HG02623 (cell line): ENCODE data around the gene ADORA1.

Experiments
- ATAC-seq: cut with Tn5 transposase; IDR thresholded peaks from one replicate; pipeline ENCODE4 v1.9.1; 2021; ENCODE audit warnings: moderate library complexity; ENCODE audit not compliant: unreplicated experiment

ADORA1 gene

DNA sequence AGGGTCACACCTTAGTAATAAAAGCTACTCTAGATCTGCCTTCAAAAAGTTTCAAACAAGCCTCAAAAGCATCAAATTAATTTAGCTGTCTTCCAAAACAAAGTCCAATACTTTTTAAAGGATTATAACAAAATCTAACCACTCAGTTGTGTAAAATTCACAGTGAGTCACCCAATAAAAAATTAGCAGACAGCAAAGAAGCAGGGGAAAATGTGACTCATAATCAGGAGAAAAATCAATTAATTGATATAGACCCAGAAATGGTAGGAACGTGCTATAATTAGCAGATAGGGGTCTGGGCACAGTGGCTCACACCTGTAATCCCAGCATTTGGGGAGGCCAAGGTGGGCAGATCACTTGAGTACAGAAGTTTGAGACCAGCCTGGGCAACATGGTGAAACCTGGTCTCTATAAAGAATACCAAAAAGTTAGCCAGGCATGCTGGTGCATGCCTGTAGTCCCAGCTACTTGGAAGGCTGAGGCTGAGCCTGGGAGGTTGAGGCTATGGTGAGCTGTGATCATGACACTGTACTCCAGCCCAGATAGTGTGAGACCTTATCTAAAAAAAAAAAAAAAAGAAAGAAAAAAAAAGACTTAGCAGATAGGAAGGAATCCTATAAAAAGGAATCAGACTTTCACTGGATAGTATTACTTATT lies 33.6 kb upstream of the ADORA1 start:
- ATAC-seq = no peak

DNA sequence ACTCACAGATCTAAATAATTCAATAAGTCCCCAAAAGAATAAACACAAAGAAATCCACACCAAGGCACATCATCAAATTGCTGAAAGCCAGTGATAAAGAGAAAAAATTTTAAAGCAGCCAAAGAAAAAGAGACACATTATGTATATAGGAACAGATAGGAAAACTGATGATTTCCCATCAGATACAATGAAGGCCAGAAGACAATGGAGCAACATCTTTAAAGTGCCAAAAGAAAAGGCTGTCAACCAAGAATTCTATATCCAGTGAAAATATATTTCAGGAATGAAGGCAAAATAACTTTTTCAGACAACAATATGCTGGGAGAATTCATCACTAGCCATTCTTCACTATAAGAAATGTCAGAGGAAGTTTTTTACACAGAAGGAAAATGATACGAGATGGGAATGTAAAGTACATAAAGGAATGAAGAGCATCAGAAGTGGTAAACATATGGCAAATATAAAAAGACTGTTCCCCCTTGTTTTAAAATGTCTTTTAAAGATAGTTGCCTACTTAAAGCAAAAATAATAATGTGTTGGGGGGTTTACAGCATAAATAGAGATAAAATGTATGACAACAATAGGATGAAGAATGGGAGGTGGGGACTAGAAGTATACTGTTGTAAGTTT lies 32.4 kb upstream of the ADORA1 start:
- no peak for ATAC-seq

DNA sequence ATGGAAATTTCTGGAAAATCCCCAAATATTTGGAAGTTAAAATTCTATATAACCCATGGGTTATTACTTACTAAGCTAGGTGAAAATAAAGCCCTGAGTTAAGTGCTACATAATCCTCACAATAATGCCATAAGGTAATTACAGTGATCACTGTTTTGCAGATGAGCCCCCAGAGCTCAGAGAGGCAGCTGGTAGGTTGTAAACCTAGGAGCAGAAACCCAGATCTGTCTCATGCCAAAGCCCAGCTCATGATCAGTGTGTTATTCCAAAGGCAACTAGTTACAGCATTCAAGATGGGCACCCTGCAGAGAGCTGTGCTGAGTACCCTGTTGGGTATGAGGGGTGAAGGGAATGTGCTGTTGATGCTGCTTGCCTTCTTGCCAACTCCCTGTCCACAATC lies 31.0 kb upstream of the ADORA1 start:
- ATAC-seq = no peak

DNA sequence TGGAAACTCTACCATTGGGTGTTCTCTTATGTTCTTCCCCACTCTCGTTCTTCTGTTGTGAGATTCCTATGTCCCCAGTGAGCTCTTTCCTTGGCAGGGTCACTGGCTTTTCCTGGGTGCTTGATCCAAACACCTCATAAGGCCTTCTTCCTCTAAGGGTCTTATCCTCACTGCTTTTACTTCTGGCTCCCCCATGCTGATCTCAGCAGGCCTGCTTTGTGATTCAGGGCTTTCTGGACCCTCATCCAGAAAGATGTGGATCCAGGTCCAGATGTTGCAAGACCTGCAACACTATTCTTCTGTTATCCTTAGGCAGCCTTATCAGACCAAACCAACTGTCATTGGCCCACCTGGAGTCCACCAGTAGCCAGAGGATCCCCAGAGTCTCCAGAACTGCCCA lies 30.5 kb upstream of the ADORA1 start:
- no peak for ATAC-seq

DNA sequence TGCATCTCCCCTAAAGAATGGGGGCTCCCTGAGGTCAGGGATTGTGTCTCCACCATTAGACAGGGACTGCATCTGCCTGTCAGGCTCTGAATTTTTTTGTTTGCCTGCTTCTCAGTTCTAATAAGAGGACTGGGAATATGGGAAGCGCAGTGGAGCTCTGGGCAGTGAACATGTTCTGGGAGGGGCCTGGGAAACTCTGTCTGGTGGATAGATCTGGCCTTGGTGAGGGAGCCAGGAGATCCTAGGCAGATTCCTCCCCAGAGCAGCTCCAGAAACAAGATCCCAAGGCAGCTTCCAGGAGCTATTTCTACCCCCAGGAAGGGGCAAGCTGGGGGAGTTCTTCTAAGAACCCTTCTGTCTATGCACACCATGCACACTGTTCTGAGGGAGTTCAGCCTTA lies 29.1 kb upstream of the ADORA1 start:
- ATAC-seq = no peak

DNA sequence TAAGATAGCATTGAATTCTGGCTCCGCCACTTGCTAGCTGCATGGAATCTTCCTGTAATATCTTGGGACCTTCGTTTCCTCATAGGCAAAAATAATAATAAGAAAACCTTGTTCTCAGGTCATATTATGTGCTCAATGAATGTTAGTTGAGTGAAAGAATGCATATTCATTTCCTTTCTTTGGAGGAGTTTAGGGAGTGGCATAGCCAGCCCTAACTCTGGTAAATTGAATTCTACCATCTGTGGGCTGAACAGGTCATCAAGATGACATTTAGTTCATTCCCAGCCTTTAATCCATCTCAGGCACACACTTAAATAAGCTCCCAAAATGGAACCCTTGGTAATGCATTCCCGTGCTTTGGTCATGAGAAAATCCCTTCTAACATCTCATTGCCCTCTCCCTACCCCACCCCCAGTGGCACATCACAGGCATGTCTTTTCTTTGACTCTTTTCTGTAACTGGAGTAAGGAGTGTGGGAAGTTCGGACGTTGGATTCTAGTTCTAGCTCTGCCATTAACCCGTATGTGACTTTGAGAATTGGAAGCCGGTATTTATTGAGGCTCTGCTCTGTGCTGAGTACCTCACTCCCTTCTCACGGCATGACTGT lies 28.5 kb upstream of the ADORA1 start:
- ATAC-seq = no peak

DNA sequence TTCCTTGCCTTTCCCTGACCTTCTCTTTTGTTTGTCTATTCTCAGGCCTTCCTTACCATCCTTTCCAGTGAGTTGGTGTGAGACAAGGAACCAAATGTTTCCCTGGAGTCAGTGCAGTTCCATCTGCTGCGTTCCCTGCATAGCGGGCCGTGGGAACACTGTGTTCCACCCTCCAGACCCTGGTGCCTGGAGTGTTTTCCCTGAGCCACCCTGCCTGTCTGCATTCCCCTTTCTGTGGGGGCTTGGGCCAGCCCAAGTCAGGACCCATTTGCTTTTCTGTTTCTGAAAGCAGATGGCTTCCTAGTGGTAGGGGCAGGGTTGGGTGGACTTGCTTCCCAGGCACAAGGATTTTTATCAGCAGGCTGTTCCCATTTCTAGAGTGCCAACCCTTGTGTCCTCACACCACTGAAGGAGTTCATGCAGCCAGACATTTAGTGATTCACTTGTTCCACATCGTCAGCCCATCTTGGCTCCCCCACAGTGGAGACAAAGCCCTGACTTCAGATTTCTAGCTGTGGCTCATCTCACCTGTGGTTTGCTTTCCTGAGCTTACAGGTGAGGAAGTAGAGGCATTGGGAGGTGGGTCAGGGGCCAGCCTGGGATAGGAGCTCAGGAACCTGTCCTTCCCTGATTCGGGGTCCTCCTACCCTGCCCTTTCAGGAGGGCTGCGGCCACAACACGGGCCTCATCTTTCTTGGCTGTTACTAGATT lies 27.6 kb upstream of the ADORA1 start:
- no peak for ATAC-seq

DNA sequence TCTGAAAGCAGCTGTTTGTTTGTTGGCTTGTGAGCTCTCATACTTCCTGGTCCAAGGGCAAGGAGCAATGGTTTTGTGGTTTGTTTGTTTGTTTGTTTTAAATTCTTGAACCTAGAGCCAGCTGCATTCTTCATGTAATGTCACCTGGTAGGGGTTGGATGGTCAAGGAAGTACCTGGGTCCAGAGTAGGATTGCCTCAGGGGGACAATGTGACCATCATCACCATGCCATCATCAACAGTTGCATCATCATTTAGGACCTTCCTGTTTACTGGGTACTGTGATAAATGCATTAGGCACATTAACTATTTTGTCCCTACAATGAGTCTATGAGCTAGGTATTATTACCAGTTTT lies 27.0 kb upstream of the ADORA1 start:
- no peak for ATAC-seq

DNA sequence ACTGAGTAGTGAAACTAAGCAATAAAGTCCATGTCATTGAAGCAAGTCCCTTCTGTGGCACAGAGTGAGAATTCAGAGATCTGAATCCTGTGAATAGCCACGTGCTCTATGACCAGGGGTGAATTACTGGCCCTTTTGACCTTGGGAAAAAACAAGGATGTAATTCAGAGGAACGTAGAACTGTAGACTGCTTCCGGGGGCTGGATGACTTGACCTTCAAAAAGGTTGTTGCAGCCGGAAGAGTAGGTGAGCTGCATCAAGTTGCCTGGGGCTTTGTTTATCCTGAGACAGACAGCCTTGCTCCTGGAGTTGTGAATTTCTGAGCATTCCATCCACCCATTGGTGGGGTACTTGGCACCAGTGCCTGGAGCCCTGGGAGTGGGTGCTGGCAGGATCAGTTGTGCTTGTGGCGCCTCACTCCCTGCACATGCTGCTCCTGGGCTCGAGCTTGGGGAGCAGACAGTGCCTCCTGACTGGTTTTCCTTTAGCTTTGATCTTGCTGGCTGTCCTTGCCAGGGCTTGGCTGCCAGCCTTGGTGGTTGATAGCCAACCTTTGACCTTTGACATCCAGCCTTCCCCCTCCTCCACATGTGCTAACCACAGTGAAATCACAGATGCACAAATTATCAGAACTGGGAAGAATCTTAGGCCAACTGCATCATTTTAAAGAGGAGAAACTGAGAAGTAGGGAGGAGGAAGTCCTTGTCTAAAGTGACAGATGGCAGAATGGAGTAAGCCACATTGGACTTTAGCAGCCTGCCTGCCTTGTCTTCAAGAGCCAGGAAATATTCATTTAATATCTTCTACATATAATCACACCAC lies 25.5 kb upstream of the ADORA1 start:
- ATAC-seq = no peak

DNA sequence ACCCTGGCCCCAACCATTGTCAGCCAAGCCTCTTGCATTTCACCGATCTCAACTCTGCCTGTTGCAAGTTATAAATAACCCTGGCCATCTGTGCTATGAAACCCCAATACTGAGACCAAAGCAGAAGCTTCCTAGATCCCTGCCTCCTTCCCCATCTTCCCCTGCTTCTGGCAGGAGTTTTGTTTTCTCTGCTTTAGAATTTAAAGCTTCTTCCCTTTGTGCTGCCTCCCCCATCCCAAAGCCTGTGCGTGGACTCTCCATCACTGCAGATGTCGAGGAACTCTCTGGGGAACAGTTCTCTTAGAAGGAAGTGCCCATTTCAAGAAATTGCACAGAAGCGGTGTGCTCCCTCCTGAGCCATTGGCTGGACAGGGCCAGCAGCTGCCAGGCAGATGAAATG lies 24.3 kb upstream of the ADORA1 start:
- no peak for ATAC-seq

DNA sequence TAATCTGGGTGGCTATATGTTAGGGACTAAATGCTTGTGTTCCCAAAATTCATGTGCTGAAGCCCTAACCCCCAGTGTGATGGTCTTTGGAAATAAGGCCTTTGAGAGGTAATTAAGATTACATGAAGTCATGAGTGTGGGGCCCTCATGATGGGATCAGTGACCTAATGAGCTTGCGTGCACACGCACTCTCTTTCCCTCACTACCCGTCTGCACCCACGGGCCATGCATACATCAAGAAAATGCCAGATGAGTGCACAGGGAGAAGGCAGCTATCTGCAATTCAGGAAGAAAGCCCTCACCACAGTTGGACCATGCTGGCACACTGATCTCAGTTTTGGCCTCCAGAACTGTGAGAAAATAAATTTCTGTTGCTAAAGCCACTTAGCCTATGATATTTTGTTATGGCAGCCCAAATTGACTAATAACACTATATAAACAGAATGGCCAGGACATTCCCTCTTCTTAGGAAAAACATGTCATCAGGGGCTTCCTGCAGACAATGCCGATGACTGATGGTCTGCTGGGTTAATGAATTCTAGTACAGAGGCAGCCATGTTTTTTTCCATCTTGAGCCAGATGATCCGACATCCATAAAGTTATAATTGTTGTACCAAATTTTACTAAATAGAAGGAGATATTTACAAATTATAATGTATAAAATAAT lies 23.6 kb upstream of the ADORA1 start:
- no peak for ATAC-seq

DNA sequence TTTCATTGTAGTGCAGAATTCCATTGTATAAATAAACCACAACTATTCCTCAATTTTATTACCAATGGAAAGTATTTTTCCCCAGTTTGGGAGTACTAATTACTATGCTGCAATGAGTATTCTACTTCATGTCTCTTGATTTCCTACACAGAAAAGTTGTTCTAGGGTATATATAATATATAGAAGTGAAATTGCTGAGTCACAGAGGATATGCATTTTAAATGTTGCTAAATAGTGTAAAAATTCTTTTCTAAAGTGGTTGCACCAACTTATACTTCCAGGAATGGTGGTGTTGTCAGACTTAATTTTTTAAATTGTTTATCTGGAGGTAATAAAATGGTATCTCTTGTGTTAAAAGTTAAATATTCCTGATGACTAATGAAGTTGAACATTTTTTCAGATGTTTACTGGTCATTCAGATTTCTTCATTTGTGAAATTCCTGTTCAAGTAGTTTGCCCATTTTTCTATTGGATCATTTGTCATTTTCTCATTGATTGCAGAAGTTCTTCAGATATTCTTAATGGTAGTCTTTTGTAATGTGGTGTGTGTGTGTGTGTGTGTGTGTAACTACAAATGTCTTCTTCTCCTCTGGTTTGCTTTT lies 22.6 kb upstream of the ADORA1 start:
- no peak for ATAC-seq

DNA sequence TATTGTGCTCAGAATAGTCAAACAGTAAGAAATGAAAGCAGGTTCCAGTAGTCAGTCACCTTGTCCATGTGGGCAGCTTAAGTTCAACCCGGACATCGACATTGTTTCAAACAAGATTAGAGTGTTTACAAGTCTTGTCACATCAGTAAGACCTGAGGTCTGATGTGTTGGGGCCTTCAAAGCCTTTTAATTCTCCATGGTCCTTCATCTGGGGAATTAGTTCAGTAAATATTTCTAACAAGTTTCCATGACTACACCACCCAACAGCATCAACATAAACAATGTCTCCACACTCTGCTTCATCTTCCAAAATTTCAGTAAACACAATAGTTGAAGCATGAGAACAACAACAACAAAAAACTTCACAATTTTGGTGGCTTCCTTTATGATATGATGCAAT lies 15.1 kb upstream of the ADORA1 start:
- no peak for ATAC-seq

DNA sequence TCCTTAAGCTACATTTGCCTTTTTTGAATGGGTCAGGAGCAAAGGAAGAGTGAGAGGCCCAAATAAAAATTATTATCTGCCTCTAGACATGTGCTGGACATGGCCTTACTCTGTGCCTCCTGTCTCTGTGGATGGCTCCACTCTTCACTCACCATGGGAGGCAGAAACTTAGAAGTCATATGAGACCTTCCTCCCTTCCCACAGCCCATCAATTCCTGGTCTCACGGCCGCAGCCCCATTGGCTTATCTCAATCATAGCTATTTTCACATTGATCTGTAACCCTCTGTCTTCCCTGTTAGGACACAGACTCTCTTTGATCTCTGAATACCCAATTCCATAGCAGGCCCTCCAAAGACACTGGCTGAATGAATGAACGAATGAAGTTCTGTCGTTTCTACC lies 14.2 kb upstream of the ADORA1 start:
- ATAC-seq = no peak

DNA sequence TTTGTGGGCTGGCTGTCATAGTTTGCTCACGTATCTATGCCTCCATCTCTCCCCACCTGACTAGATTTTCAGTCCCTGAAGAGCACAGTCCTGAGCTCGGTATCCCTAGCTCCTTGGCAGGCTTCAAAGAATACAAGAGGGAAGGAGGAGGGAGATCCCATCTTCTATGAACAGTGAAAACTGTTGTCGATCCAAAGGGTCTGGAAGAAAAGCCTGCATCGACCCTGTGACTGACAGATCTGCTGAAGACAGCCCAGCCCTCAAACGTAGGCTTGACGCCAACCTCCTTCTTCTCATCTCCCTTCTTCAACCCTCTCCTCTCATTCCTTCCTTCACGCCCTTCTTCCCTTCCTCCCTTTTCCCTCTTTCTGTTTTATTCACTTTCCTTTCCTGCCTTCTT lies 13.3 kb upstream of the ADORA1 start:
- no peak for ATAC-seq

DNA sequence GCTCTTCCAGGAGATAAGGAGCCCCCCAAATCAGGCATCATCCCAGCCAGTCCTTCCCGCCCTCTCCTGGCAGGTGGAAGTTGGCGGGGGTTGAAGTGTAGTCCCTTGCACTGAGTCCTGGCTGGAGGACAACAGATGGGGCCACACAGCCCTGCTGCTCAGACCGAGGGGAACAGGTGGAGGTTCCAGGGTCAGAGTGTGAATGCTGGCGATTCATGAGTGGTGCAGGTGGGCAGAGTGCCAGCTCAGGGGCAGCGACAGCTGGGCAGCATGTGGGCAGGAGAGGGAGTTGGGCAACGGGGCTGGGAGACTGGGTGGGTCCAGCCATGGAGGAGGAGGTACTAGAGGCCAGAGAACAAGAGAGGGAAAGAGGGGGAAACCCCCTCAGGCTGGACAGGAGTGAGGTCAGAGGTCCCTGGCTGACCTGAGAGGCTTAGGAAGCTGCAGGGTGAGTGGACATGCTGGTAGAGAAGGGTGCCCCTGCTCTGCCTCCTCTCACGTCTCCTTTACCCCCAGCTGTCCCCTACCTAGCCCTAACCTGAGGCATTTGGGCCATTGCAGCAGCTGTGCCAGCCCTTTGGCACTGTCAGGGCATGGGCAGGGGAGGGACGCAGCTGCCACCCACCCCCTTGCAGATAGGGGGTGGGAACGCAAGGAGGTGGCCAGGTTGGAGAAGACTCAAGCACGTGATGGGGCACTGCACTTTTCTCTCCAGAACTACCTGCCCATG lies 11.3 kb upstream of the ADORA1 start:
- ATAC-seq = no peak

DNA sequence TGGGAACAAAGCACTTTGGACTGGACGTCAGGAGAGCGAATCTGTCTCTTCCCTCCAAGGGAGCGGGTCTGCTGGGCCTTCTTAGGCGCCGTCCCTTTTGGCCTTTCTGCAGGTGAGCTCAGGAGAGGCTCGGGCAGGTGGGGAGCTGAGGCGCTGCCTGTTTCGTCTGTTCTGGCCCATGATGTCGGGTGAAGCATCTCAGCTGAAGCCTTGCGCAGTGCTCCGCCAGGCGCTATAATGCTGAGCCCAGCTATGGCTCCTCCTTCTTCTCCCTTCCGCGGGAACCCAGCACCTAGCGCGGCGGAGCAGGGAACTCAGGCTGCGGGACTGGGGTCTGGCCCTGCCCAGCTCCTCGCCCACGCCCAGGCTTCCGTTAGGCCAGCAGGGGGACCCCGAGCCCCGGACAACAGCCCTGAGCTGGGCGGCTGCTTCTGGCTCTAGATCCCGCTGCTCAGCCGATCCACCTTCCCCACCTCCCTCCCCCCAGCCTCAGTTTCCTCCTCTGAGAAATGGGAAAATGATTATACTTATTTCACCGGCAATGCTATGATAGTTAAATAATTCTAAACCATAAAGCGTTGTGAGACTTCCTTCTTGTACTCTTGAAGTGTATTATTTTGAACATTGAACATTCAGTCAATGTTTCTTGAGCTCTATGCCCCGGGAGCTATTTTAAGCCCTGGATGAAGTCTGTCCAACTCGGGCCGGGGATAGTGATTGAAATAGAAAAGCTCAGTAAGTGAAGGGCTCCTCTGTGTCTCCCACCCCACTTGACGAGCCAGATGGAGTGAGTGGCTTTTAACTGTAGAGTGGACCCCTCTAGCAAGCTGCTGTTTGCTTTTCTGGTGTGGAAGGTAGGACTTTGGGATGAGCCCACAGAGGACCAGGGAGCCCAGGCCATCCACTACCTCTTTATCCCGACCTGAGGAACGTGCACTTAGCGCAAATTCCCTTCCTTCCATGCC lies 9.6 kb upstream of the ADORA1 start:
- no peak for ATAC-seq

DNA sequence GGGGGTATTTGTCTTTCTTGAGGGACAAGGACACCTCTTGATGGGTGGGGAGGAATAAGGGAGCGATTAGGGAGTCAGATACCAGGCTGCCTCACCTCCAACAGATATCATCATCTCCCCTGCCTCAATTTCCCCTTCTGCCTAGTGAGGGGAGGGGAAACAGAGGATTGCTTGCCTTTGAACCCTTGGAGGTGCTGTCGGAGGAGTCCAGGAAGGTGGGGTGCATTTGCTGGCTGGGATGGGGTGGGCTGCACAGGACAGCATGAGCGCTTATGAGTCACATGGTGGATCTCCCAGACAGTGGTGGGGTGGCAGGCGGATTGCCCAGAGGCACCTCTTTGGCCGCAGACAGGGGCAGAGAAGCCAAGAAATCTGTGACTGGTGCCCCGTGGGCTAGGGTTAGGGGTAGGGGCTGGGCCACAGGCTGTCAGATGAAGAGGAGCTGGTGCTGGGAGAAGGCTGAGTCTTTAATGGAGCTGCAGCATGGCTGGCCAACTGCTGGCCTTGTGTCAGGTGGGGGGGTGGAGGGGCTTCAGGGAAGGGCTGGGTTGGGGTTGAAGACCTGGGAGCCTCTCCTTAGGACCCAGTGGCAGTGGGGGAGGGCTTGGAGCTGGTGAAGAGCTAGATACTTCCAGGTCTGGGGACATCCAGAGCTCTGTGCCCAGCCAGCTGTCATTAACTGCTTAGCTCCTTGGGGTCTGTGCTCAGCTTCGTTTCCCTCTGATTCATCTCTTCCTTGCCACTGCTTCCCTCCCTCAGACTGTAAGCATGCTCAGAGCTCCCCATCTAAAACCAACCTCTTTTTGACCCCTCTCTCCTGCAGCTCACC lies 7.0 kb upstream of the ADORA1 start:
- ATAC-seq = no peak
